SK-N-SH (cell line): Measurements from ENCODE around the gene THBS3.

Experiments
- CTCF ChIP-seq: fragments of 200-600 bp; sonication (generic); IDR thresholded peaks from 2 replicates; pipeline ENCODE4 v1.6.1; 2017; ENCODE audit warnings: antibody characterized with exemption, mild to moderate bottlenecking, moderate library complexity
- GABPA ChIP-seq: IDR thresholded peaks from 2 replicates; pipeline ENCODE4 v1.4.0; 2012; ENCODE audit warnings: low read depth, mild to moderate bottlenecking
- POLR2AphosphoS5 ChIP-seq: IDR thresholded peaks from 2 replicates; pipeline ENCODE4 v1.6.1; 2012; ENCODE audit warnings: low read depth, low read length

- TF ChIP-seq CTCF (no peak), GABPA (no peak), POLR2AphosphoS5 (no peak)
Measured at GRCh38 chr1:155254714-155255242, 47.1 kb upstream of the THBS3 start.
